Measurements from ENCODE around the gene AGAP2. TPM values are rescaled to one million over a fixed set of nuclear protein-coding genes. Genes with fewer than 3 reads are reported as not detected.

The AGAP2 gene
- total RNA-seq, 2 experiments from 2014 or later, result 68.6 to 72.5 TPM

DNA sequence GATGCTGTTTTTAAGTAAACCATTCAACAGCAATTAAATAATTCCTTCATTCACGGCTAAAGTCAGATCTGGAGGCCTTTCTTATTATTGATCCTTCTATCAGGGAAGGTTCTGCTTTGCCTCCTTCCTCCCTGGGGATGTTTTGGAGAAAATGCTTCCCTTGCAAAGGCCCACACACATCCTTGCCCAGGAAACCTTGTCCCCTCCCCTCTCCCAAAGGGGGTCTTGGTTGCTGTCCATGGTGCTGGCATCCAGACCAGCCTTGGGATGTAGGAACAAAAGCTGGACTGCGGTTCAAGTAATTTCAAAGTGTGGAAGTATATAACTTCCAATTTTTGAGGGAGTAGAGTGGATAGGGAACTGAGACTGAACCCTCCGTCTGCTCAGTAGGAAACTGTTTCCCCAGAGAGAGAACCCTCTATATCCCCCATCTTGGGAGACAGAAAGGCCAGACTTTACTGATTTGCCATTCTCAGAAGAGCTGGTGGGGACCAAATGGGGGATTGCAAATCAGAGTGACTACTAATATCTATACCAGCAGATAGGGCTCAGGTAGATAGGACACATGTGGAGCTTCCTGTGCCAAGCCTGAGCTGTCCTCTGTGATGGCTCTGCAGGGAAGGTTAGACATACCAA is 21.9 kb upstream of the AGAP2 start:
- DNase-seq (no peak), ATAC-seq (no peak)
- Mint-ChIP-seq H3K27ac (no peak overlapping the region), H3K4me3 (no peak overlapping the region), H3K4me1 (ENCODE audit: low read depth) (peaks cover 30% of the 10 kb centered on the region), H3K36me3 (ENCODE audit: low read depth) (peaks cover 15% of the 10 kb centered on the region), H3K27me3 (ENCODE audit: low read depth) (peaks cover 5% of the 10 kb centered on the region), H3K9me3 (ENCODE audit: insufficient read depth) (no peaks in the 10 kb centered on the region)
- ChIA-PET POLR2A (interaction anchor here (1.0 to 1.5 kb wide), 2 partner anchors 12 to 16 kb away, joined by 3 read pairs; partner anchors contain the start of genes EEF1AKMT3, METTL1 and TSPAN31), CTCF (interaction anchor here (0.9 to 2.1 kb wide), 9 partner anchors 7 to 177 kb away, joined by 3 to 20 read pairs (median 4); partner anchors contain the start of genes CTDSP2 and TSFM)

- POLR2A ChIA-PET, result interaction anchor here (0.8 to 1.5 kb wide), 4 partner anchors 9 to 20 kb away, joined by 3 to 5 read pairs (median 3); partner anchors contain the start of genes EEF1AKMT3, METTL1 and TSPAN31
- Mint-ChIP-seq H3K4me1 (ENCODE audit: low read depth) (peaks cover 23% of the 10 kb centered on the region), H3K9me3 (ENCODE audit: insufficient read depth) (no peaks in the 10 kb centered on the region), H3K4me3 (no peak overlapping the region), H3K27me3 (ENCODE audit: low read depth) (peaks cover 3% of the 10 kb centered on the region), H3K27ac (no peak overlapping the region), H3K36me3 (ENCODE audit: low read depth) (peaks cover 15% of the 10 kb centered on the region)
- DNase-seq (peak; percentile 67), ATAC-seq (no peak)
- CTCF ChIA-PET, result interaction anchor here (0.6 to 2.1 kb wide), 22 partner anchors 8 to 181 kb away, joined by 3 to 20 read pairs (median 4); partner anchors contain the start of genes CTDSP2, EEF1AKMT3, METTL1 and TSFM
Observed at GRCh38 chr12:57759360-57759980, 20.9 kb upstream of the AGAP2 start.

- no peaks in the 10 kb centered on the region for H3K9me3 Mint-ChIP-seq (ENCODE audit: insufficient read depth)
- CTCF ChIA-PET, result interaction anchor here (0.9 to 2.1 kb wide), 12 partner anchors 9 to 175 kb away, joined by 3 to 20 read pairs (median 4); partner anchors contain the start of genes CTDSP2, EEF1AKMT3, METTL1 and TSPAN31
- POLR2A ChIA-PET, result interaction anchor here (0.8 to 1.5 kb wide), 3 partner anchors 10 to 21 kb away, joined by 3 to 5 read pairs (median 3); partner anchors contain the start of gene TSPAN31
- no peak overlapping the region for H3K27ac Mint-ChIP-seq
- H3K4me1 Mint-ChIP-seq (ENCODE audit: low read depth), result peaks cover 26% of the 10 kb centered on the region
- ATAC-seq (no peak), DNase-seq (no peak)
- no peak overlapping the region for H3K4me3 Mint-ChIP-seq
- no peaks in the 10 kb centered on the region for H3K27me3 Mint-ChIP-seq (ENCODE audit: low read depth)
- peaks cover 15% of the 10 kb centered on the region for H3K36me3 Mint-ChIP-seq (ENCODE audit: low read depth)
Observed at GRCh38 chr12:57758552-57759359, 20.2 kb upstream of the AGAP2 start.

DNA sequence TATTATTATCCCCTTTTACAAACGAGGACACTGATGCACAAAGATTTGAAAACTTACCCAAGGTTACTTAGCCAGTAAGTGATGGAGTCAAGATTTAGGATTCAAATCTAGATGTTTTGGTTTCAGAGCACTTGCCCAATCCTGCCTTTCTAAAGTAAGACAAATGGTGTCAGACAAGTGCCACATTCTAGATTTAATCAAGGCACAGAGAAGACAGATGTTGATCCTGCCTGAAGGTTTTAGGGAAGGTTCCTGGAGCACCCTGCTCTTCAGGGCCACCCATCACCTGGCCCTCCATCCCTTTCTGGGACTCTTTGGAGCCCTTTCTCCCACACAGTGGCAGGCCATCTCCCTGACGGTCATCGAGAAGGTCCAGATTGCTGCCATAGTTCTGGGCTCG is 19.2 kb upstream of the AGAP2 start:
- POLR2A ChIA-PET, result no interaction called here
- DNase-seq, result no peak
- Mint-ChIP-seq H3K9me3 (ENCODE audit: insufficient read depth) (no peaks in the 10 kb centered on the region), H3K27me3 (ENCODE audit: low read depth) (no peaks in the 10 kb centered on the region), H3K27ac (no peak overlapping the region), H3K4me3 (no peak overlapping the region), H3K36me3 (ENCODE audit: low read depth) (peaks cover 12% of the 10 kb centered on the region), H3K4me1 (ENCODE audit: low read depth) (peaks cover 35% of the 10 kb centered on the region)
- no peak for ATAC-seq
- CTCF ChIA-PET, result interaction anchor here (1.1 to 3.0 kb wide), 6 partner anchors 9 to 167 kb away, joined by 3 to 72 read pairs (median 8); partner anchors contain the start of genes CYP27B1, EEF1AKMT3, METTL1 and PIP4K2C

- ChIA-PET CTCF (interaction anchor here (0.8 to 3.0 kb wide), 34 partner anchors 9 to 298 kb away, joined by 3 to 72 read pairs (median 5); partner anchors contain the start of genes CYP27B1, EEF1AKMT3, METTL1 and PIP4K2C), POLR2A (interaction anchor here (0.5 to 1.2 kb wide), 5 partner anchors 10 to 63 kb away, joined by 3 to 6 read pairs (median 4); partner anchors contain the start of genes CYP27B1, EEF1AKMT3 and METTL1)
- peaks cover 14% of the 10 kb centered on the region for H3K36me3 Mint-ChIP-seq (ENCODE audit: low read depth)
- H3K27ac Mint-ChIP-seq, result peak overlapping the region; percentile 54
- H3K4me3 Mint-ChIP-seq, result peak overlapping the region; percentile 79
- H3K4me1 Mint-ChIP-seq (ENCODE audit: low read depth), result peaks cover 40% of the 10 kb centered on the region
- no peaks in the 10 kb centered on the region for H3K27me3 Mint-ChIP-seq (ENCODE audit: low read depth)
- DNase-seq, result peak; percentile 81
- peak; percentile 24 for ATAC-seq
- H3K9me3 Mint-ChIP-seq (ENCODE audit: insufficient read depth), result no peaks in the 10 kb centered on the region
Observed at GRCh38 chr12:57756406-57757341, 18.1 kb upstream of the AGAP2 start.

- H3K27ac Mint-ChIP-seq, result peak overlapping the region; percentile 54
- POLR2A ChIA-PET, result interaction anchor here (0.5 to 1.2 kb wide), 4 partner anchors 11 to 236 kb away, joined by 3 to 6 read pairs (median 4); partner anchors contain the start of genes CYP27B1, DDIT3, EEF1AKMT3 and METTL1
Observed at GRCh38 chr12:57755454-57756372, 17.2 kb upstream of the AGAP2 start.

DNA sequence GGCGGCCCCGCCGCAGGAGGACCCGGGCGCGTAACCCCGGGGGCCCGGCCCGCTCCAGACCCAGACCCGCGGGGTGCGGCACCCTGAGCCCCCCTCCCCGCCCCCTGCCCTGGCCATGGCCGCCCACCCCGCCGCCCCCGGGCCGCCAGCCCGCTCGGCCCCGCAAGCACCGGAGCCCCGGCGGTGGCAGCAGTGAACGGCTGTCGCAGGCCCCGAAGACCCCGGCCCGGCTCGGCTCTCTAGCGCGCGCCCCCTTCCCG is 16.6 kb upstream of the AGAP2 start:
- CTCF ChIA-PET, result interaction anchor here (2.6 to 3.0 kb wide), 2 partner anchors 12 to 149 kb away, joined by 46 to 72 read pairs; partner anchors contain the start of gene CYP27B1
- Mint-ChIP-seq H3K36me3 (ENCODE audit: low read depth) (peaks cover 29% of the 10 kb centered on the region), H3K27ac (no peak overlapping the region), H3K27me3 (ENCODE audit: low read depth) (no peaks in the 10 kb centered on the region), H3K4me3 (peak overlapping the region; percentile 24), H3K9me3 (ENCODE audit: insufficient read depth) (no peaks in the 10 kb centered on the region), H3K4me1 (ENCODE audit: low read depth) (peaks cover 54% of the 10 kb centered on the region)
- no peak for ATAC-seq
- no peak for DNase-seq
- POLR2A ChIA-PET, result no interaction called here

More at GRCh38 chr12:57755454-57756372, 17.2 kb upstream of the AGAP2 start:
- CTCF ChIA-PET, result interaction anchor here (0.8 to 3.0 kb wide), 25 partner anchors 11 to 297 kb away, joined by 3 to 72 read pairs (median 7); partner anchors contain the start of genes CYP27B1, EEF1AKMT3, METTL1 and TSPAN31
- ATAC-seq (no peak), DNase-seq (peak; percentile 48)
- Mint-ChIP-seq H3K36me3 (ENCODE audit: low read depth) (peaks cover 23% of the 10 kb centered on the region), H3K4me1 (ENCODE audit: low read depth) (peaks cover 48% of the 10 kb centered on the region), H3K27me3 (ENCODE audit: low read depth) (no peaks in the 10 kb centered on the region), H3K9me3 (ENCODE audit: insufficient read depth) (no peaks in the 10 kb centered on the region), H3K4me3 (peak overlapping the region; percentile 79)

GRCh38 chr12:57754411-57755193 is 16.1 kb upstream of the AGAP2 start, which contains the start of gene MARCHF9:
TSS of gene MARCHF9 (plus strand) at chr12:57755103. CDS start at chr12:57755529, 426 bp downstream.
- peak within 1 kb of the TSS; percentile 81 for H3K27ac Mint-ChIP-seq
- H3K4me1 Mint-ChIP-seq (ENCODE audit: low read depth), result peaks cover 54% of the 10 kb centered on the region
- CTCF ChIA-PET, result interaction anchor here (0.9 to 3.0 kb wide), 7 partner anchors 9 to 150 kb away, joined by 3 to 72 read pairs (median 4); partner anchors contain the start of genes CYP27B1, TSFM and TSPAN31
- H3K36me3 Mint-ChIP-seq (ENCODE audit: low read depth), result peaks cover 30% of the 10 kb centered on the region
- peak; percentile 46 for ATAC-seq
- no peaks in the 10 kb centered on the region for H3K9me3 Mint-ChIP-seq (ENCODE audit: insufficient read depth)
- H3K4me3 Mint-ChIP-seq, result peak within 1 kb of the TSS; percentile 80
- H3K27me3 Mint-ChIP-seq (ENCODE audit: low read depth), result no peaks in the 10 kb centered on the region
- DNase-seq, result peak; percentile 90
- POLR2A ChIA-PET, result no interaction called here

GRCh38 chr12:57753756-57754337 is 15.3 kb upstream of the AGAP2 start:
- Mint-ChIP-seq H3K27ac (peak overlapping the region; percentile 81), H3K9me3 (ENCODE audit: insufficient read depth) (no peaks in the 10 kb centered on the region), H3K27me3 (ENCODE audit: low read depth) (no peaks in the 10 kb centered on the region), H3K36me3 (ENCODE audit: low read depth) (peaks cover 34% of the 10 kb centered on the region), H3K4me3 (peak overlapping the region; percentile 80), H3K4me1 (ENCODE audit: low read depth) (peaks cover 54% of the 10 kb centered on the region)
- ChIA-PET CTCF (interaction anchor here (0.9 to 1.4 kb wide), 5 partner anchors 9 to 29 kb away, joined by 3 to 5 read pairs (median 3); partner anchors contain the start of genes TSFM and TSPAN31), POLR2A (no interaction called here)
- no peak for ATAC-seq
- DNase-seq, result no peak

Data from activated CD8-positive, alpha-beta T cell treated with anti-CD3 and anti-CD28 coated beads, Interleukin-2, amount 10 ng/mL, durations not matched to agents 7 days and 5 days (primary cell).